HG03060 (cell line): ENCODE measurements around the gene IYD.
"Not testable (repeated sequence)": the region's sequence is repeated elsewhere in the genome, so short reads cannot be mapped to it uniquely, and the experiment has no call there.

Source experiments
- ATAC-seq: cut with Tn5 transposase; IDR thresholded peaks from one replicate; pipeline ENCODE4 v1.9.1; 2021; ENCODE audit warnings: low read depth, moderate number of reproducible peaks; ENCODE audit not compliant: unreplicated experiment

The IYD gene

DNA sequence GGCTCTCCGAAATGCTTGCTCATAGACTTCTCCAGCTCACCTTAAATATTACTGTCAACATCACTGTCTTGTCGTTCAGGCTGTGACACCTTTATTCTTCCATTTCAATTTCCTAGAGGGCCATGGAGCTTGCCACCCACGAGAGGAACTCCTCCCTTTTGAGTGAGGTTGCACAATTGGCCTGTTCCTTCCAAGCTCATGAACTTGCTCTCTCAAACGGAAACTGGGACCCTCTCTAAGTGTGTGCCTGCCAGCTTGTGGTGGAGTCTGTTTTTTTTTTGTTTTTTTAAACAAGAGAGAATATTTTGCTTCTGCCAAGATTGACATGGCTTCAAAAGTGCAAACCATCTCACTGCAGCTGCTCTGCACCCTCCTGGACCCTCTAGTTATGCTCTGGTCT is 19.3 kb upstream of the IYD start:
- no peak for ATAC-seq

DNA sequence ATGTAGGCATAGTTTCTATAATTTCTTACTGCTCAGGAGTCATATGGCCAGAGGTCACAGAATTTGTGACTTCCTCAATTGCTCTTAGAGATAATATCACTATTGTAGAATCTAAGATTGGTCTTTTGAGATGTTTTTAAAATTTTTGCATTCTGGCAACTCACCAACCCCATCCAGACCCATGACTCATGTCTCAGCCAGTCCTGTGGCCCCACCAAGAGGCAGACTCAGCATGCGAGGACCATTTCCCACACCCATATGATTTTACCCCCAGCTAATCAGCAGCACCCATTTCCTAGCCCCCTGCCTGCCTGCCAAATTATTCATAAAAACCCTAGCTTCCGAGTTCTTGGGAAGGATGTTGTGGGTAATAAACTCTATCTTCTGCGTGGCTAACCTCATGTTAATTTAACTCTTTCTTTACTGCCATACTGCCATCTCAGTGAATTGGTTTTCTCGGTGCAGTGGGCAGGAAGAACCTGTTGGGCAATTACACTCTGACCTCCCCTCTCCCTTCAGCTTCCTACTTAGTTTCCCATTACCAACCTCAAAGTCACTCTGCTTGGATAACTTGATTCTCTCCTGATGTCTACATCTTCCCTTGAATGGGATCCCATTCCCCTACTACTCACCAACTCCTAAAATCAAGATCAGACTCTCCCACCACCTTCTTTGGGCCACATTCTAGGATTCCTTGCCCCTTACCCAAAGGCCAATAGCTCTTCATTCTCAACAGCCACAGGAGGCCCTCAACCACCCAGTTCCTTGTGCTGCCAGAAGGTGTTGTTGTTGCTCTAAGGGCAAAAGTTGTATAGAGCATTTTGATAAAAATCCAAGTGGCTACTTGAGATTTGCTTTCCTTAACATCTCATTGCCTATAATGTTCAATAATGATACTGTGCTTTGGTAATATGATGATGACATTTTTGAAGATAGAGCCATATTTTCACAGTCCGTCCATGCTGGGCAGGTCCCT is 16.2 kb upstream of the IYD start:
- no peak for ATAC-seq

DNA sequence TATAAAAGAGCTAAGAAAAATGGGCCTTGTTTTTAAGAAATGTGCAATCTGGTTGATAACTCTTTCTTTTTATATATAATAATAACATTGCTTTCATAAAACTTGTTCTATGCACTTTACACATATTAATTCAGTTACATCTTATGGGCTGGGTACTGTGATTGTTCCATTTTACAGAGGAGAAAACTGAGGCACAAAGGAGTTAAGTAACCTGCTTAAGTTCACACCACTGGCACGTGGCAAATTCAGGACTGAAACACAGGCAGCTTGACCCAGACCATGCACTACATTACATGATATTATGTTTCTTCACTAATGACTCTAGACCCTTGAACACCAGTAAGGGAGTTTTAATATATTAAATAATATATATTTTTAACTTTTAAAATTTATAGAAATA is 15.4 kb upstream of the IYD start:
- no peak for ATAC-seq

DNA sequence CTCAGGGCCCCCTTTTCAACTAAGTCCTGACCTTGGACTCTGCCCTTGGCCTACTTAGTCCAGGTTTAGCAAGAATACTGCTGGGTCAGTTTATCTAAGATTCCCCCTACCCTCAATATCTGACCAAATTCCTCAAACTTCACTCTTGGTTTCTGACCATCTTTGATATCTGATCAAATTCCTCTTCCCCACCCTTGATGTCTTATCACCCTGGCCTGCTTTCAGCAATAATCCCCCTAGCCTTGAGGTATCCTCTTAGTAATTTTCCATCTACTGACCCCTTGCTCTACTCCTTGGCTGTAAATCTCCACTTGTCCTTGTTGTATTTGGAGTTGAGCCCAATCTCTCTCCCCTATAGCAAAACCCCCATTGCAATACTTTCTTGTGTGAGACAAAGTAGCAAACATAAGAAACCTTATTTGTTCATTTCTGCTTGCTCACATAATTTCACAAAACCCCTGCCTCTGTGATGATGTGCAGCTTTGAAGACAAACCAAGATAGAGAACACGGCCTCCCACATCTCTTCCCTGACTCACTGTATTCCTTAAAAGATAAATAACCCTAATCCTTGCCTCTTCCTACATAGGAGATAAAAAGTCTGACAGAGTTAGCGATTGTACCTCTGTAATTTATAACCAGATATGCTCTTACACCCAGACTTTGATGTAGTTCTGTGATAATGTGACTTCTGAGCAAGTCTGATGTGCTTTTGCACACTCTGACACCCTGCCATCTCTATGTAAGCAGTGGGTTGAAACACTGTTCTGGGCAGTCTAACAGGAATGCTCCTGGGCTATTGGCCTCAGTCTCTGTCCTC is 13.8 kb upstream of the IYD start:
- ATAC-seq: no peak

DNA sequence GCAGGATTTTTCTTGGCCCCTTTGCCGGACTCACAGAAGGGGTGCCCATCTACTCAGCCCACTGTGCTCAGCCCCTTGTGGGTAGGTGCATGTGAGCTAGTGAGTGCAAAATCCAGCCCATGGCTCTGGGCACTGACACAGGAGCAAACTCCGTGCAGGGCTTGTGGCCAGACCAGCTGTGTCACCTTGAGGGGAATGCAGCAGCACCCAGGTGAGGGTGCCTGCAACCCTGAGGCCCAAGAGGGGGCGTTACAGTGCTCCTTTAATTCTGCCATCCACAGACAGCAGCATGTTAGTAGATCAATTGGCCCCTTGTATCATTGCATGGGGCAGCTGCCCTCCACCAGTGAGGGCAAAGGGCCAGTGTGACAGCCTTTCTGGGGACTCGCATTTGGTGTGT is 12.9 kb upstream of the IYD start:
- no peak for ATAC-seq

DNA sequence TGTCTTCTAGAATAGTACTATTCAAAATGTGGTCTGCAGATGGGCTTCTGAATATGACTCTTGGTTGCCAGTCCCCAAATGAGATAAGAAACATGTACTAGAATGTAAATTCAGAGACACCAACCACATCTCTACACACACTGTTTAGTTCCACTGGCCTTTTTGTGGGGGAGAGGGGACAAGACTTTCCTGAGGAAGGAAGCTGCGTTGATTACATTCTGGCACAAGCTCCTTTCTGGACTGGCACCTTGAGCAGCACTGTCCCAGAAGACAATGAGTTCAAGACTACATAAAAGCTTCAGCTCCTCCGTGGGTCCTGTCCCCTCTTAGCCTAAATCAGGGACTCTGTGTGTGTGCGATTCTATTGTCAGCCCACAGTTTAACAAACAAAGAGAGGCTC is 6.9 kb upstream of the IYD start:
- no peak for ATAC-seq

DNA sequence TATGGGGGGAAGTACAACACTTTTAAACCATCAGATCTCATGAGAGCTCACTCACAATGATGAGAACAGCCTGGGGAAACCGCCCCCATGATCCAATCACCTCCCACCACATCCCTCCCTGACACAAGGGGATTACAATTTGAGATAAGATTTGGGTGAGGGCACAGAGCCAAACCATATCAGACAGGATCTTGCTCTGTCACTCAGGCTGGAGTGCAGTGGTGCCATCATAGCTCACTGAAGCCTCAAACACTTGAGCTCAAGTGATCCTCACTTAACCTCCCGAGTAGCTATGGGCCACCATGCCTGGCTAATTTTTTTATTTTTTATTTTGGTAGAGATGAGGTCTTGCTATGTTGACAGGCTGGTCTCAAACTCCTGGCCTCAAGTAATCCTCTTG is 5.1 kb upstream of the IYD start:
- ATAC-seq: no peak

DNA sequence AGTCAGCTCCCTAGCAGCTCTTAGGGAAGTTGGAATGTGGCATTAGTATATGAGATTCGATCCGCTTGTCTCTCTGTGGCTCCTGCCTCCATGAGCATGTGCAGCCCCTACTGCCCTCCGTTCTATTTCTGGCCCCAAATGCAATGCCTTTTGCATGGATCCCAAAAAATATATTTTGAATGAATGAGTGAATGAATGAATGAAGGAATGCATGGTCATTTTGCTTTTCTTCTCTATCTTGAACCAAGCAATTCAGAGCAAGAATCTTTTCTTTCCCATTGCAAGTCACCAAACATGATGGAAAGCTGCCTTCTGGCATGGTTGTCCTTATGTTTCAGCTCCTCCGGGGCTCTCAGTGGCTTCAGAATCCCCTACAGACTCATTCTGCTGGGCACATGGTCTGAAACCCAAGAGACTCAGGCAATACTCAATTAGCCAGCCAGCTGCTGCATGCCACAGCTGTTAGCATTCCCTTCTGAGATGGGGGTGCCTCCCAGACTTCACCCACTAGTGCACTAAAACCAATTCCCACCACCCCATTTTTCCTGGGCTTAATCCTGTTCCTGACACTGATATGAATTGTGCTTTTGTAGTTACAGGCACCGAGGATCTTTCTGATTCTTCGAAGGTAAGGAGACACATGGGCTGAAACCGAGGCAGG is 2.6 kb upstream of the IYD start:
- ATAC-seq: no peak

DNA sequence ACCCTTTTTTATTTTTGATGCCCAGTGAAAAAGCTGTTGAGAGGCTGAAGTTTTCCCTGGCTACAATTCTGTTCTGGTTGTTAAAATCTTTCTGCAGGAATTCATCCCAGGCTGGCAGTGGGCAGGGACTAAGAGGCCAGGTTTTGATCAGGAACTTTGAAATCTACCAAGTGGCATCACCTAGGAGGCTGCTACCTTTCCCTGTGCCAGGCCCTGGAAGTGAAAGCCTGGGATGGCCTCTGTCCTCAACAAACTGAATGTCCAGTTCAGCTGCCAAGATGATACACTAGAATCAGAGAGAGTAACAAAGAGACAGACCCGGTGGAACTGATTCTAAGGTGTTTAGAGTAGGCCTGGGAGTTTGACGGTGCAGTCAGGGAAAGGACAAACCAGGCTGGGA is 596 bp downstream of the IYD start:
- no peak for ATAC-seq

DNA sequence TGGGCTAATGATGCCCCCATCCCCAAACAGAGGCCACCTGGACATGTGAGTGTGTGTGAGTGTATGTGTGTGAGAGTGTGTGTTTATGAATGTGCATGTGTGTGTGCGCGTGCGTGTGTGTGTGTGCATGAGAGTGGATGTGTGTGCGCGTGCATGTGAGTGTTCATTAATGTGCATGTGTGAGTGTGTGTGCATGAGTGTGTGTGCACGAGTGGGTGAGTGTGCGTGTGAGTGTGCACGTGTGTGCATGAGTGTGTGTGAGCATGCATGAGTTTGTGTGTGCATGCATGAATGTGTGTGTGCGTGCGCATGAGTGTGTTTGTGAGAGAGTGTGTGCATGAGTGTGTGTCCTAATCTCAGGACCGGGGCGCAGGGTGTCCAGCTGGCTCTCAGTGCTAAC is 1.3 kb downstream of the IYD start:
- no peak for ATAC-seq

DNA sequence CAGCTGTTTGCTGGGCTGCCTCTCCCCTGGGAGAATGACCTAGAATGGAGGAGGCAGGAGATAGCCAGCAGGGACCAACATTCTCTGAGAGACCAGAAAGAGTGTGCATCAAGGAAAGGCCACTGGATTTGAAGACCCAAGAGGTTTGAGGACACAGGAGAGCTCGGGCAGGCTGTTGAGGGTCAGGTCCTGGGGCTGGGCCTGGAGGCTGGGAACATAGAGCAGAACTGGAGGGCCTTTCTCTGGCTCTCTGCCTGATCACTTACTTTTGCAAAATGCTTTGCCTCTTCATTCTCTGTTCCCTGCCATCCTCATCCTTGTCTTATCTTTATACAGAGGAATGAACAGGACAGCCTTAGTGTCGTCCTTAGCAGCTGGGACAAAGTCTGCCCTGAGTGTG is 2.5 kb downstream of the IYD start:
- ATAC-seq: no peak

DNA sequence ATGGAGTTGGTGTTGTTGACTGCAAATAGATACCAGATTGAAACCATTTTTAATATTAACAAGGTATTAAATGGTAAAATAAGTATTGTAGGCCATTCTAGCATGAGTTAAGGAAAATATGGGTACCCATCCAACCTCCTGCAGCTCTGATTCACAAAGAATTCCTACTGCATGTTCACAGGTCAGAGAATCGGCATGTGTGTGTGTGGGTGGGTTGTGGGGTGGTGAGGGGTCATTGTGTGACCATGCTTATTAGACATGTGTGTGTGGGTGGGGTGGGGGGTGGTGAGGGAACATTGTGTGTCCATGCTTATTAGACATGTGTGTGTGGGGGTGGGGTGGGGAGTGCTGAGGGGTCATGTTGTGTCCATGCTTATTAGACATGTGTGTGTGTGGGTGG is 3.2 kb downstream of the IYD start:
- ATAC-seq: no peak

DNA sequence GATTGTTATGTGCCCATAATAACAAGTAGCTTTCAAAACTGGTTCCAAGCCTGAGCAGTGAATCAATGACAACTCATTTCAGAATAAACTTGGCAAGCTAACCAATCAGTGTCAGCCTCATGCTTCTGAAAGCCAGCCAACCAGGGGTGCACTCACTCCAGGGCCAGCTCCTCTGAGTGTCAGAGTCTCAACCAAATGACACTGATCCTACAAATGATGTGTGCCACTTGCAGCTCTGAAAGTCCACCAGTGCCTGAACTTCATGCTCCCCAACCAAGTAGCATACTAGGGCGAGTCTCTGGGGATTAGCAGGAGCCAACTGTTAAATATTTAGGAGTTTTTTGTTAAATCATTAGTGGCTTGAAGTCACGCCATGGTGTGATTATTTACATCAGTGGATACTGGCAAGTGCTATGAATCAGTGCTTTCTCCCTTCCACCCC is 4.5 kb downstream of the IYD start:
- no peak for ATAC-seq

DNA sequence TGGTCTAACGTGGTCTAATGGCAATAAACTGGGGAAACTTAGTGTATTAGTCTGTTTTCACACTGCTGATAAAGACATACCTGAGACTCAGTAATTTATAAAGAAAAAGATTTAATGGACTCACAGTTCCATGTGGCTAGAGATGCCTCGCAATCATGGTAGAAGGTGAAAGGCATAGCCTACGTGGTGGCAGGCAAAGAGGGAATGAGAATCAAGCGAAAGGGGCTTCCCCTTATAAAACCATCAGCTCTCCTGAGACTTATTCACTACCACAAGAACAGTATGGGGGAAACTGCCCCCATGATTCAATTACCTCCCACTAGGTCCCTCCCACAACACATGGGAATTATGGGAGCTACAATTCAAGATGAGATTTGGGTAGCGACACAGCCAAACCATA is 5.5 kb downstream of the IYD start:
- not testable (repeated sequence) for ATAC-seq

DNA sequence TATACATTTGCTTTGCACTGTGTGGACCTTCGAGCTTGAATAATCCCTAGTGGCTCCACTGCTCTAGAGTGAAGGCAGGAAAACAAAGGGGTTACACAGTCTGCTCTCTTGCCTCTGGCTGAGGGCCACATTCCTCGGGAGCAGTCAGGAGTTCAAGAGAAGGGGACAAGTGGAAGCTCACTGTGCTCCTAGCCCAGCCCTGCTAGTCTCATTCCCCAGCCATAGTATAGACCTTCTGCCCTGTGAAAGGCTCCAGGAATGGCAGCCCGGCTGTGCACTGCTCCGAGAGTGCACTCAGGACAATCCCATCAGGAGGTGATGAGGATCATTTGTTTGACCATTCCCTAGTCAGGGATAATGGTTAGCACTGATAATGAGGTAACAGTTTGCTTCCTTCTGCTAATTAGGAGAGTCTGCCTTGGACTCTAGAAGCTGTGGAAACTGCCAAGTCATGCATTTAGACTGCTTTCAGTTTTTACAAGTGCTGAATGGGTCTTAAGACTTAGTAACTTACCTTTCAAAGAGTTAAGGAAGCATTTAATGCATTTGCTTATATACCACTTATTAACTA is 8.5 kb downstream of the IYD start:
- no peak for ATAC-seq

DNA sequence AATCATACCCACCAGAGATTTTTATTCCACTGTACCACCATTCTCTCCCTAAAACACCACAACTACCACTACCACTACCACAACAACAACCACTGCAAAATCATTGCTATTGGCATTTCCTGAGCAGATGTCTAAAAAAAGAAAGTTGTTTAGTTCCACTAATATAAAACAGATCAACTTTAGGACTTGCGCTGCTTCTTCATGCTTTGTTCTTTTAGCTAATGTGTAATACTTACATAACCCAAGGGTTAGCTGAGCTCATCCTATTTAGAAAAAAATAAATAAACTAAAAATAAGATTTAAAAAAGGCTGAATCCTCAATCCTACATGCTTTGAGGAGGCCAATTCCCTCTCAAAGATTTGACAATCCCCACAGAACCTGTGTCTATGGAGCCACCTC is 11.4 kb downstream of the IYD start:
- no peak for ATAC-seq

DNA sequence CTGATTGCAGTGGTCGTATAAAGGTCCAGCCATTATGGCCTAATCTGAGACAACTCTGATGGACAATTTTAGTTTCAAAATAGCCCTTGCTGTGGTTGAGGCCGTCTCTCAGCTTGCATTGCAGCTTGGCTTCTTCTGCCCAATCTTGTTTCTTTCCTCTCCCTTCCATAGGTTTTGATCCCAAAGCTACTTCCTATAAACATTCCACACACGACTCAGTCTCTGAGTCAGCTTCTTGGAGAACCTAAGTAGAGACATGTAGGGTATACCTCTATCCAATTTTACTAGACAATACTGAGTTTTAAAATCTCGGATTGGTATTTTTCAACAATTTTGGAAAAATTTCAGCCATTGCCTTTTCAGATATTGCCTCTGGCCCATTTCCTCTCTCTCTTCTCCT is 13.4 kb downstream of the IYD start:
- no peak for ATAC-seq

DNA sequence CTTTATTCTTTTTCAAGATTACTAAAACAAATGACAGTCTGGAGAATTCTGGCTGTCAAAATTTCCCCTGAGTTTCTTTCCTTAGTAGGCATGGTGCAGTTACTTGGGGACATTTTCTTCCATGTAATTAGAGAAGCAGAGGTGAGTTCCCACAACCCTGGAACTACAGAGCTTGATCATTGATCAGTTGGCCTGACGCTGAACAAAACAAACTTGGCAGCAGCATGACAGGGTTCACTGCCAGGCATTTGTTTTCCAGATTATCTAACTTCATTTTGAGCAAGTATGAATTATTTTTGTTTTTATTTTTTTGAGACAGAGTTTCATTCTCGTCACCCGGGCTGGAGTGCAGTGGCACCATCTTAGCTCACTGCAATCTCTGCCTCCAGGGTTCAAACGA is 22.6 kb downstream of the IYD start:
- no peak for ATAC-seq

DNA sequence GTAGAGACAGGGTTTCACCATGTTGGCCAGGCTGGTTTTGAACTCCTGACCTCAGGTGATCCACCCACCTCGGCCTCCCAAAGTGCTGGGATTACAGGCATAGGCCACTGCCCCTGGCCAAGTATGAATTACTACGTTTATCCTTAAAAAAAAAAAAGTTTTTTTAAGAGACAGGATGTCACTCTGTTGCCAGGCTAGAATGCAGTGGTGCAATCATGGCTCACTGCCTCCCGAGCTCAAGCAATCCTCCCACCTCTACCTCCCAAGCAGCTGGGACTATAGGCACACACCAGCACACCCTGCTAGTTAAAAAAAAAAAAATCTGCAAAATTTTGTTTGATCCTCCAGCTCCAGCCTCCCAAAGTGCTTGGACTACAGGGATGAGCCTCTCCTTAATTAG is 23.1 kb downstream of the IYD start:
- ATAC-seq: no peak

DNA sequence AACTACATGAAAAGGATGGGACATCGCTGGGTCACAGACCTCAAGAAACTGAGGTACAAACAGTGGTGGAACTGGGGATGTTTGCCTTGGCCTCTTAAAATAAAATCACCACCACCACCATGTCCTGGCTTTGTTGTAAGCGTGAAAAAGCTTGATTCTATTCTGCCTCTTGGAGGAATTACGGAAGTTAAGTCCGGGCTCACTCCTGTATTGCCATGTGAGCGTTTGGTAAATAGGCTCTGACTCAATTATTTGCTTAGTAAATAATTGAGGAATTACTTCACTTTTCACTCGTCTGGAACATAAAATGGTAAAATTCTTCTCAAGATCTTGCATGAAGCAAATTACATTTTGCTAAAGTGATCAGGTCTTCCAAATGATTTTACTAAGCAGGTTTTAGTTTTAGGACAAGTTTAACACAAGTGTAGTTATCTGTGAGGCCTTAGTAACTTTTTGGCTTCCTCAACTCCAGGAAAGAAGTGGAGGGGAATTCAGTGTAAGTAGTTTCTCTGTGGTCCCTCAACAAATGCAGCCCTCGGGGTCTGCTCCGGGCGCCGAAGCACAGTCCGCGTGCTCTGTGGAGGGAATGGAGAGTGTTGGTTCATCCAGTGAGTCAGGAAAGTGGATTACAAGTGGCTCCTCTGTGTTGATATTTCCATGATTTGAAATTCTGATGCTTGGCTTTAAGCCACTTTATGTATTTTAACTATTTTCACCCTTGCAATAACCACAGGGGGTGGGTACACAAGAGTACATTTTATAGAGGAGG is 23.8 kb downstream of the IYD start:
- no peak for ATAC-seq
